GM12891 (cell line): ENCODE measurements around the gene HTRA1.

Experiments used
- POLR2A ChIP-seq: IDR thresholded peaks from 2 replicates; pipeline ENCODE4 v1.6.1; 2011; ENCODE audit warnings: low read depth, low read length, control low read depth
- POLR2AphosphoS5 ChIP-seq: IDR thresholded peaks from 2 replicates; pipeline ENCODE4 v1.6.1; 2011; ENCODE audit warnings: low read depth, low read length, control low read depth

DNA sequence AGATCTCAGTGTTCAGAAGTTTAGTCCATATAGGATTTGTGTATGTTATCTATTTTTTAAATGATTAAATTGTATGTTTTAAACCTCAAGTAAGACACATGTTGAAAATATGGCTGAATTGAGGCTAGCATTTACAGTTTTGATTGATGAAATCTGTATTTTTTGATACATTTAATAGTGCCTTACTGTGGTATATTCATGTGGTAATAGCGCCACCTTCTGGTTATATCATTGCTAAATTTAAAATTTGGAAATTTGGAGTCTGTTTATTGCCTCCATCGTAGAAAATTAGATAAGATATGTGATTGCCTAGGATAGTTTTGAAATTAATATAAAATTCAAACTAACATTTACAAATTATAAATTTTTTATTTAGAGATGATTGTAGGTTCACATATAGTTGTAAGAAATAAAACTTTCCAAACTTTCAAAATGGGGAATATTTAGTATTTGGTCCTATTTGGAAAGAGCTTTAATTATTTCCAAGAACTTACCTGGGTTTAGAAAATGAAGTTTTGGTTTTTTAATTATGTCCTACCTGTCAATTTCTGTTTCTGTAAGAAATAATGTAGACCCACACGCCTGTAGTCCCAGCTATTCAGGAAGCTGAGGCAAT lies 26.0 kb upstream of the HTRA1 start:
- TF ChIP-seq POLR2A (no peak), POLR2AphosphoS5 (no peak)
